Measurements from ENCODE around the gene DNAAF9. TPM values are rescaled to one million over a fixed set of nuclear protein-coding genes. Genes with fewer than 3 reads are reported as not detected.

Gene DNAAF9
- total RNA-seq, 4 donors from 2014 or later, result 42.3 to 56.6 (median 46.3) TPM

DNA sequence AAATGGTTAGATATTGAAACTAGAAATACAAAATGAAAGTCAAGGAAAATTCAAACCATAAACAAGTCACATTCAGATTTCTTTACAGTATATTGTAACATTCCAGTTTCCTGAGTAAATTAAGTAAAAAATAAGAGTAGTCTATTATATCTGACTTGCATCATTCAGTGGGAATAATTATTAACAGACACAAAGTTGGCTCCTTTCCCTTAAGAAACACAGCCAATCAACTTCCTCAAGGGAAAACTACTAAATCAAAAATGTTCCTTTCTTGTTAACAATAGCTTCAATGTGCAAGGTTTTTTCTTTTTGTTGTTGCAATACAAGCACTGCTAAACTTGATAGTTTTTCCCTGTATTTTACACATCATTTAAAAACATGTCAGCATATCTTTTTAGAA, 33.2 kb downstream of the DNAAF9 start:
- intact Hi-C loops (cut with DNase I; ENCODE audit: low total_unique reads) (no loop called here), in situ Hi-C loops (cut with MboI; ENCODE audit: low sequenced_read_pairs in 4 of 4) (no loop called here)
- Histone ChIP-seq H3K27me3 (no peaks in the 10 kb centered on the region), H3K4me1 (peaks cover 0 to 22% of the 10 kb centered on the region in 2 donors), H3K36me3 (peaks cover 0 to 27% of the 10 kb centered on the region in 2 donors), H3K4me3 (no peak overlapping the region), H3K9me3 (no peaks in the 10 kb centered on the region), H3K27ac (no peak overlapping the region)
- TF ChIP-seq POLR2A (IDR thresholded peaks at IDR 0.05), result no peak
- TF ChIP-seq, protein P1, sequence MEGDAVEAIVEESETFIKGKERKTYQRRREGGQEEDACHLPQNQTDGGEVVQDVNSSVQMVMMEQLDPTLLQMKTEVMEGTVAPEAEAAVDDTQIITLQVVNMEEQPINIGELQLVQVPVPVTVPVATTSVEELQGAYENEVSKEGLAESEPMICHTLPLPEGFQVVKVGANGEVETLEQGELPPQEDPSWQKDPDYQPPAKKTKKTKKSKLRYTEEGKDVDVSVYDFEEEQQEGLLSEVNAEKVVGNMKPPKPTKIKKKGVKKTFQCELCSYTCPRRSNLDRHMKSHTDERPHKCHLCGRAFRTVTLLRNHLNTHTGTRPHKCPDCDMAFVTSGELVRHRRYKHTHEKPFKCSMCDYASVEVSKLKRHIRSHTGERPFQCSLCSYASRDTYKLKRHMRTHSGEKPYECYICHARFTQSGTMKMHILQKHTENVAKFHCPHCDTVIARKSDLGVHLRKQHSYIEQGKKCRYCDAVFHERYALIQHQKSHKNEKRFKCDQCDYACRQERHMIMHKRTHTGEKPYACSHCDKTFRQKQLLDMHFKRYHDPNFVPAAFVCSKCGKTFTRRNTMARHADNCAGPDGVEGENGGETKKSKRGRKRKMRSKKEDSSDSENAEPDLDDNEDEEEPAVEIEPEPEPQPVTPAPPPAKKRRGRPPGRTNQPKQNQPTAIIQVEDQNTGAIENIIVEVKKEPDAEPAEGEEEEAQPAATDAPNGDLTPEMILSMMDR (IDR thresholded peaks at IDR 0.05 in 4 of 5, conservative IDR thresholded peaks at IDR 0.05 in 1 of 5), result no peak
- no peak for DNase-seq
- ATAC-seq, result no peak

DNA sequence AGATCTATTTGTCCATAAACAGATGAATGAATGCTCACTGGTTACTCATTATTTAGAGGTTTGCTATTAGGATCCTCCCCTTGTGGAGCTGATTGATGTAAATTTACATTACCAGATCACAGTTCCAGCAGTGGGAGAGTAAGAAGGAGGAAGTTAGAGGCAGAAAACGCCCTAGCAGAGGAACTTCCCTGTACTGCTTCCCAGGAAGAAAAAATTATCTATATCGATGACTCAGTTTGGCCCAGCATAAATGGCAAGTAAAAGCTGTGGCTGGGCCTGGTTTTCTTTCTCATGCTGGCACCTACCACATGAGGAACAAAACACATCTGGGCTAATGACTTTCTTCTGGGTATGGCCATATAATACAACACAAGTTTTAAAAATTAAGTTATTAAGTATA, 35.7 kb downstream of the DNAAF9 start:
- no peak for DNase-seq
- in situ Hi-C loops (cut with MboI; ENCODE audit: low sequenced_read_pairs in 4 of 4), result no loop called here
- ATAC-seq, result no peak
- peaks cover 0 to 14% of the 10 kb centered on the region in 2 donors for H3K4me1 ChIP-seq
- no peaks in the 10 kb centered on the region for H3K27me3 ChIP-seq
- TF ChIP-seq, protein P1 (IDR thresholded peaks at IDR 0.05 in 4 of 5, conservative IDR thresholded peaks at IDR 0.05 in 1 of 5), result no peak
- TF ChIP-seq POLR2A (IDR thresholded peaks at IDR 0.05), result no peak
- intact Hi-C loops (cut with DNase I; ENCODE audit: low total_unique reads), result no loop called here
- H3K4me3 ChIP-seq, result no peak overlapping the region
- H3K36me3 ChIP-seq, result peaks cover 0 to 27% of the 10 kb centered on the region in 2 donors
- H3K9me3 ChIP-seq, result no peaks in the 10 kb centered on the region
- H3K27ac ChIP-seq, result no peak overlapping the region

DNA sequence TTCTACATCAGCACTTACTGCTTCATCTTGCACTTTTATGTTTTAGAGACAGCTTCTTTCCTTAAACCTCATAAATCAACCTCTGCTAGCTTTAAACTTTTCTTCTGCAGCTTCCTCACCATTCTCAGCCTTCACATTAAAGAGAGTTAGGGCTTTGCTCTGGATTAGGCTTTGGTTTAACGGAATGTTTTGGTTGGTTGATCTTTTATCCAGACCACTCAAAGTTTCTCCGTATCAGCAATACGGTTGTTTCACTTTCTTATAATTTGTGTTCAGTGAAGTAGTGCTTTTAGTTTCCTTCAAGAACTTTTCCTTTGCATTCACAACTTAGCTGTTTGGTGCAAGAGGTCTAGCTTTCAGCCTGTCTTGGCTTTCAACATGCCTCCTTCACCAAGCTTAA, 40.4 kb downstream of the DNAAF9 start:
- H3K4me3 ChIP-seq, result no peak overlapping the region
- H3K9me3 ChIP-seq, result no peaks in the 10 kb centered on the region
- H3K27me3 ChIP-seq, result no peaks in the 10 kb centered on the region
- in situ Hi-C loops (cut with MboI; ENCODE audit: low sequenced_read_pairs in 4 of 4) (no loop called here), intact Hi-C loops (cut with DNase I; ENCODE audit: low total_unique reads) (no loop called here)
- no peaks in the 10 kb centered on the region for H3K4me1 ChIP-seq
- H3K27ac ChIP-seq, result no peak overlapping the region
- no peaks in the 10 kb centered on the region for H3K36me3 ChIP-seq
- no peak for TF ChIP-seq POLR2A (IDR thresholded peaks at IDR 0.05)
- TF ChIP-seq, protein P1 (IDR thresholded peaks at IDR 0.05 in 4 of 5, conservative IDR thresholded peaks at IDR 0.05 in 1 of 5), result no peak
- DNase-seq (no peak), ATAC-seq (no peak)

DNA sequence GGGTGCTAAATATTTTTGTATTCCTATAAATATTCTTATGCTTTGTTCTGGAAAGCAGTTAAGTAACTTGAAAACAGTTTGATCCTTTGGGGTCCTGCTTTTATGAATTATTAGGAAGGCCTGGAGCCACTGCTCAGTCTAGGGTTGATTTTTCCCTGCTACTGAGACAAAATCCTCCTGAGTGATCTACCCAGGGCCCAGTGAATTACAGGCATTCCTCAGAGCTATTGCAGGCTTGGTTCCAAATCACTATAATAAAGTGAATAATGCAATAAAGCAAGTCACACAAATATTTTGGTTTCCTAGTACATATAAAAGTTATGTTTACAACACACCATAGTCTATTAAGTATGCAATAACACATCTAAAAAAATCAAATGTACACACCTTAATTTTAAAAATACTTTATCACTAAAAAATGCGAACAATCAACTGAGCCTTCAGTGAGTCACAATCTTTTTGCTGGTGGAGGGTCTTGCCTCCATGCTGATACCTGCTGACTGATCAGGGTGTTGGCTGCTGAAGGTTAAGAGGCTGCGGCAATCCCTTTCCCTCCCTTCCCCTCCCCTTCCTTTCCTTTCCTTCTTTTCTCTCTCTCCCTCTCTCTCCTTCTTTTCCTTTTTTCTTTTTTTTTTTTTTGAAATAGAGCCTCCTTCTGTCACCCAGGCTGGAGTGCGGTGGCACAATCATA, 43.0 kb downstream of the DNAAF9 start:
- Histone ChIP-seq H3K27ac (no peak overlapping the region), H3K27me3 (no peaks in the 10 kb centered on the region), H3K4me1 (no peaks in the 10 kb centered on the region), H3K36me3 (peaks cover 0 to 10% of the 10 kb centered on the region in 2 donors), H3K4me3 (no peak overlapping the region), H3K9me3 (no peaks in the 10 kb centered on the region)
- TF ChIP-seq, protein P1 (IDR thresholded peaks at IDR 0.05 in 4 of 5, conservative IDR thresholded peaks at IDR 0.05 in 1 of 5), result no peak
- no peak for TF ChIP-seq POLR2A (IDR thresholded peaks at IDR 0.05)
- DNase-seq, result no peak
- intact Hi-C loops (cut with DNase I; ENCODE audit: low total_unique reads) (no loop called here), in situ Hi-C loops (cut with MboI; ENCODE audit: low sequenced_read_pairs in 4 of 4) (no loop called here)
- no peak for ATAC-seq

DNA sequence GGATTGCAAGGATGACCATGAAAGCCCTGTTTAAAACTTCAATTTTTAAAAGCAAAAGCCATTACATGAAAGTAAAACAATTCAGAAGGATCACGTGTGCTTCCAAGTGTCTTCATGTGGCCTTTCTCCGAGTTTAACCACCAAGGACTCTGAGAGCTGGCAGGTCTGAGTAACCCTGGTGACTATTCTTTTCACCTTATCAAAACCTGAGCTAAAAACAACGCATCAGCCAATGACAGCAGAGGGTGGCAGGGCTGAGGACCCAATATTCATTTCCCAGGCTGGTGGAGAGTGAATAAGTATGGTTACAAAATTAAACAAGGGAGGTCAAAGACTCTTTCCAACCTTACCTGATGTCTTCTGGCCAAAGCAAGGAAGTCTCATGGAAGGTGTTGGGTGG, 46.7 kb downstream of the DNAAF9 start:
- Histone ChIP-seq H3K4me1 (no peaks in the 10 kb centered on the region), H3K27me3 (no peaks in the 10 kb centered on the region), H3K36me3 (peaks cover 0 to 10% of the 10 kb centered on the region in 2 donors), H3K4me3 (no peak overlapping the region), H3K9me3 (no peaks in the 10 kb centered on the region), H3K27ac (no peak overlapping the region)
- in situ Hi-C loops (cut with MboI; ENCODE audit: low sequenced_read_pairs in 4 of 4), result no loop called here
- intact Hi-C loops (cut with DNase I; ENCODE audit: low total_unique reads), result no loop called here
- no peak for TF ChIP-seq POLR2A (IDR thresholded peaks at IDR 0.05)
- TF ChIP-seq, protein P1 (IDR thresholded peaks at IDR 0.05 in 4 of 5, conservative IDR thresholded peaks at IDR 0.05 in 1 of 5), result no peak
- ATAC-seq, result no peak
- no peak for DNase-seq

Data from gastrocnemius medialis (tissue), 4 donors.